SU-DHL-6 (cell line): ENCODE data around the gene ZDHHC11B.

ENCODE experiments used
- CTCF ChIP-seq: fragments of 200-600 bp; sonication (generic); IDR thresholded peaks from one replicate; pipeline ENCODE4 v1.5.1; 2017; ENCODE audit warnings: antibody characterized with exemption, mild to moderate bottlenecking, low read length, moderate library complexity; ENCODE audit not compliant: insufficient read depth, poor library complexity, severe bottlenecking
- EZH2phosphoT487 ChIP-seq: fragments of 200-600 bp; sonication (generic), shearing (Covaris generic); conservative IDR thresholded peaks from 2 replicates; pipeline ENCODE4 v1.6.1; 2018; ENCODE audit warnings: mild to moderate bottlenecking, antibody characterized with exemption, low read length, moderate library complexity, mixed read lengths

GRCh38 chr5:759111-759751 lies 25.3 kb downstream of the ZDHHC11B start:
- TF ChIP-seq CTCF (no peak), EZH2phosphoT487 (no peak)
